ENCODE measurements around the gene GPR3.
"Not testable (repeated sequence)": the region's sequence is repeated elsewhere in the genome, so short reads cannot be mapped to it uniquely, and the experiment has no call there.

The GPR3 gene

DNA sequence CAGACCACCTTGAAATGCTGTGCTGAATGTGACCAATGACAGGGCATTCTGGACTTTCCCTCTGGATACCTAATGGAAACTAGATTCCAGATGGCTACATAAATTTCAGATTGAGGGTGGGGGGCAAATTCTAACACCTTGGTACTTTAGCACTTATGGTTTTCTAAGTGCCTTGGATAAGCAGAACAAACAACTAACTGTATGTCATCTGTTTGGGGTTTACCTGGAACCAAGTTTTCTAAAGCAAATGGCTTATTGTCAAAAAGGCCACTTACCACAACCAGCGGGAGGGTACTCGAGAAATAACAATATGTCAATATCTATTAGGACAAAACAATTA lies 39.1 kb downstream of the GPR3 start:
- DNase-seq = no peak

DNA sequence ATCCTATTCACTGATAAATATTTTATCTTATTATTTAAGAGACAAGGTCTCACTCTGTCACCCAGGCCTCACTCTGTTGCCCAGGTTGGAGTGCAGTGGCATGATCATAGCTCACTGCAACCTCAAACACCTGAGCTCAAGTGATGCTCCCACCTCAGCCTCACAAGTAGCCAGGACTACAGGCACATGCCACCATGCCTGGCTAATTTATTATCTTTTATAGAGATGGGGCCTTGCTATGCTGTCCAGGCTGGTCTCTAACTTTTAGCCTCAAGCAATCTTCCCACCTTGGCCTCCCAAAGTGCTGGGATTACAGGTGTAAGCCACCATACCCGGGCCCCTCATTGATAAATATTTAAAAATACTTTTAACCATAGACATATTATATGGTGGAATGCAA lies 40.3 kb downstream of the GPR3 start:
- DNase-seq = not testable (repeated sequence)

DNA sequence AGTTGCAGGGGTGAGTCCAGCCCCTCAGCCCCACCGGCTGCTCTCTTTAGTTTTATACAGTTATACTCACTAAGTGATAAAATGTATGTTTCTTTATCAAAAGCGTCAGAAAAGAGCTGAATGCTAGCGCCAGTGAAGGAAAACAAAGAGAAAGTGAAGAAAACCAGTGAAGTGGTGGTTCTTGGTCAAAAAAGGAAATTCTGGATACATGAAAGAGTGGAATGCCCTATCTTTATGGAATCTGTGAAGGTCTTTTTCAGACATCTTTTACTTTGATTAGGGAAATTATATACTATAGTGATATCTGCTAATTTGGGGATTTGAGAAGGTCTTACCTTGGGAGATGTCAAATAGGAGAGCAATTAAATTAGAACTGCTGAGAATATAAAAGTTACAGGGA lies 41.3 kb downstream of the GPR3 start:
- DNase-seq = no peak

DNA sequence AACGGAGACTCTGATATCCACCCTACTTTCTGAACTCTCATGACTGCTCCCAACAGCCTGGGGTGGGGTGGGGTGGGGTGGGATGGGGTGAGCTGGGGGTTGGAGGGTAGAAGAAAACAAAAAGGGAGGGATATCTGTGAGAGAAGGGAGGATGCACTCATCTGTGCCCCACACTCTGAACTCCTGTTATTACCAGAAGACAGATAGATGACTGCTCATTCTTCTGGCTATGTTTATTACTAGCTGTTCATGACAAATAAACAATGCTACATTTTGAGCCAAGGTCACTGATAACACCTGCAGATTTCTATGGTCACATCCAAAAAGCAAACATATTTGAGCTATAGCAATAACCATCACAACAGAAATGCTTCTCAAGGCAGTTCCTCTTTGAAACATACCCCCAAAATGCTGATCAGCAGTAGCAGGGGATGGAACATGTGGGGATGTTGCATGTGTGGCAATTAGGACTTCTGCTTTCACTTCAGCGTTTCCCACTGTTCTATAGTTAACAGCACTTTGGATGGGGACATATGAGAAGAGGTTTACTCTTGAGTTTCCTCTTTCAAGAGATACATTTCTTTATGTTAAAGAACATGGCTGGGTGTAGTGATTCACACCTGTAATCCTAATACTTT lies 43.3 kb downstream of the GPR3 start:
- no peak for DNase-seq

DNA sequence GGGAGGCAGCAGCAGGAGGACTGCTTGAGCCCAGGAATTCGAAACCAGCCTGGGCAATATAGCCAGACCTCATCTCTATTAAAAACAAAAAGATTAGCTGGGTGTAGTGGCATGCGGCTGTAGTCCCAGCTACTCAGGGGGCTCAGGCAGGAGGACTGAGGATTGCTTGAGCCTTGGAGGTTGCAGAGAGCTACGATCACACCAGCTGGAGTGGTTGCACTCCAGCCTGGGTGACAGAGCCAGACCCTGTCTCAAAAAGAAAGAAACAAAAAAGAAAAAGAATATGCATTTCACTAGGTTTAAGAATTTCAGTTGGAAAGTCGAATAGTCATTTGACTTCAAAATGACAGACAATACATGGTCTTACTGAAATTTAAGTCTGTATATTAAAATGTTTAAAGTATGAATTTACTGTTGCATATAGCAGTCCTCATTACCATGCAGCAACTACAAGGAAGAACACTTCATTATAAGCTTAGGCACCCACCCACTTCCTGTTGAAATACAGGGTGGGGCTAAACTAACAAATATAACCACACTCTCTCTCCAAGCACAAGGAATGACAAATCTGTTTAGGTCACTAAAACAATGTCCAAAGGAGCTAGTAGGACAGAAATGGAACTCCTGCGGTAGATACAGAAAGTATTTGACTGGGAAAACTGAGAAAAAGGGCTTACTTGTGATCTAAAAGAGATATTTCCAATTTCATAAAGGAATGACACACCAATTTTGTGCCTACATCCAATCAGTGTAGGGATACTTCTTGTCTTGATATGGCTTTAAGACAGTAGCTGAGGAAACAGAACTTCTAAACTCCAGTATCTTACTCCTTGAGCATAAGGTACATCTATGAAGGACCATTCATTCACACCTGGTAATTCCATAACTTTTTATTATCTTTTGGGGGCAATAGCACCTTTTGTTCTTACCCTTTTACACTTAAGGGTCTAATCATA lies 44.1 kb downstream of the GPR3 start:
- no peak for DNase-seq

DNA sequence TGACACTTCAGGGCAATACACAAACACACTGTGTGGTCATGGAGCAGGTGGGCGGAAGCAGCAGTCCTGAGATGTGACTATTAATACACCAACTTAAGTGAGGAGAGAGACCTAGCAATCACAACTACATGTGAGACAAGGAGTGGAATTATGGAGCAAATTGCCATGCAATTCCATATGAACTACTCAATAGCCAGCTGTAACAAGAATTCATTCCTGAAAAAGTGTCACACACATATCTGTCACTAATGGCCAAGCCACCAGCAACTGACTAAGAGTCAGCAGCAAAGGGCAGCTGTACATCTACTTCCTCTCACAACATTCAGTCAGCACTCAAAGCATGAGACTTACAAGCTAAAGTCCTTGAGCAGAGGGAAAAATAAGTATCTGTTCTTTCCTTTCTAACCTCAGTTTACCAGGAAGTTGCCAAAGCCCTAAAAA lies 46.2 kb downstream of the GPR3 start:
- DNase-seq = no peak

DNA sequence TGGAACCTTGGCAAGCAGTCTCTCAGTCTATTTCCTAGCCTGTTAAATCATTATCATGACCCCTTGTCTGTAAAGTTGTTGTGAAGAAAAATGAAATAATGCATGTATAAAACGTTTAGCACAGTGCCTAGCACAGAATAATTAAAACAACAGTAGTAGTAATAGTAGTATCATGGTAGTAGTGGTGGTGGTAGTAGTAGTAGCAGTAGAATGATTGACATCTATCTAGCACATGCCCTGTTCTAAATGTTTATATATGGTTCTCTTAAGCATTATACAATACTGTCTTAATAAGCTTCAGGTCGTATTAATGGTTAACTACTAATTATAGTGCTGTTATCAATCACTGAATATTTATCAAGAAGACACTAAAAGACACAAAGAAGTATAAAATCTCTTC lies 46.7 kb downstream of the GPR3 start:
- no peak for DNase-seq

DNA sequence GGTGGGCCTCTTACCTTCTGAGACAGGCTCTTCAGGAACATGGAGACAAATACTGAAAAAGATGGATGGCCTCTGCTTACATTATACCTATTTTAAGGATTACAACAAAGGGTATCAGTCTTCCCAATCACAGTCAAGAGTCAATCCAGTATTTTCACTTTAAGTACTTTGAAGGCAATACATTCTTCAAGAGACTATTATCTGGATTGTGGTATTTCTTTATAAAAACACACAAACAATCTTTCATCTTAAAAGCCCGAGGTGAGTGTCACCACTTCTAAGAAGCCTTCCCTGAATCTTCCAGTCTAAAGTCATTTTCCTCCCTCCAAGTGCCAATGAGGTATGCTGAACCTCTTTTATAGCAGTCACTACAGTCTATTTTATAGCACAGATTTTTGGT lies 52.2 kb downstream of the GPR3 start:
- DNase-seq = no peak

All from right forelimb (tissue), 1 donor.